NCI-H446 treated with DMSO at 0.1 percent for 48 hours (cell line): ENCODE measurements around the gene SMIM15.
A peak's percentile ranks its signal among the peaks of the same experiment; 100 is the strongest.
"Not testable (repeated sequence)": the region's sequence is repeated elsewhere in the genome, so short reads cannot be mapped to it uniquely, and the experiment has no call there.

Source experiments
- DNase-seq: peaks from one replicate; lab custom pipeline; 2025; lab: John Stamatoyannopoulos, UW

SMIM15 gene

GRCh38 chr5:61162010-61162831 is at the start of gene SMIM15:
SMIM15 (minus strand) TSS chr5:61162468; CDS start chr5:61160171, 2,297 bp downstream.
- DNase-seq = peak; percentile 62

- no peak for DNase-seq
These were observed 45.6 kb upstream of the SMIM15 start for GRCh38 chr5:61207884-61208283.

- DNase-seq = no peak
These were observed 42.7 kb upstream of the SMIM15 start for GRCh38 chr5:61205013-61205412.

- DNase-seq = no peak
These were observed 39.9 kb upstream of the SMIM15 start for GRCh38 chr5:61202213-61202612.

GRCh38 chr5:61200582-61201155 is 38.4 kb upstream of the SMIM15 start:
- no peak for DNase-seq

GRCh38 chr5:61198606-61199005 is 36.3 kb upstream of the SMIM15 start:
- DNase-seq = no peak

GRCh38 chr5:61187826-61188225 is 25.6 kb upstream of the SMIM15 start:
- not testable (repeated sequence) for DNase-seq

- not testable (repeated sequence) for DNase-seq
These were observed 25.1 kb upstream of the SMIM15 start for GRCh38 chr5:61187352-61187751.

- DNase-seq = no peak
These were observed 24.4 kb upstream of the SMIM15 start for GRCh38 chr5:61186634-61187033.

- DNase-seq = no peak
These were observed 22.4 kb upstream of the SMIM15 start for GRCh38 chr5:61184708-61185107.

- DNase-seq = no peak
These were observed 21.3 kb upstream of the SMIM15 start for GRCh38 chr5:61183538-61183937.

- no peak for DNase-seq
These were observed 20.2 kb upstream of the SMIM15 start for GRCh38 chr5:61182449-61182848.

GRCh38 chr5:61180886-61181285 is 18.6 kb upstream of the SMIM15 start:
- no peak for DNase-seq

GRCh38 chr5:61178702-61179101 is 16.4 kb upstream of the SMIM15 start:
- DNase-seq = no peak

- DNase-seq = no peak
These were observed 15.4 kb upstream of the SMIM15 start for GRCh38 chr5:61177716-61178115.

- DNase-seq = no peak
These were observed 14.8 kb upstream of the SMIM15 start for GRCh38 chr5:61177070-61177469.

- DNase-seq = no peak
These were observed 14.4 kb upstream of the SMIM15 start for GRCh38 chr5:61176631-61177030.

- DNase-seq = no peak
These were observed 9.2 kb upstream of the SMIM15 start for GRCh38 chr5:61171479-61171878.

- DNase-seq = no peak
These were observed 6.7 kb upstream of the SMIM15 start for GRCh38 chr5:61168951-61169350.

GRCh38 chr5:61167382-61167781 is 5.1 kb upstream of the SMIM15 start:
- peak; percentile 9 for DNase-seq

GRCh38 chr5:61163905-61164304 is 1.6 kb upstream of the SMIM15 start:
- DNase-seq = no peak

GRCh38 chr5:61162832-61163567 is 732 bp upstream of the SMIM15 start:
- no peak for DNase-seq

GRCh38 chr5:61160497-61160896 is 1.8 kb downstream of the SMIM15 start:
- DNase-seq = no peak
